ENCODE data around the gene TTC9. TPM values are rescaled to one million over a fixed set of nuclear protein-coding genes. Genes with fewer than 3 reads are reported as not detected.

The TTC9 gene
- total RNA-seq, 4 donors from 2014 or later: 3.9 to 6.9 (median 5.4) TPM

GRCh38 chr14:70713096-70713495 is 71.4 kb downstream of the TTC9 start:
- Histone ChIP-seq H3K36me3 (no peaks in the 10 kb centered on the region), H3K27me3 (no peaks in the 10 kb centered on the region), H3K9me3 (no peaks in the 10 kb centered on the region), H3K4me1 (peaks cover 0 to 12% (median 0%) of the 10 kb centered on the region in 4 donors), H3K4me3 (no peak overlapping the region), H3K27ac (peak overlapping the region in 1 of 4 donors; percentile 22)
- WGBS, 2 donors: 82 to 85% methylated on average over 4 of the region's 4 CpGs
- no peak for DNase-seq (ENCODE audit: low spot score in 2 of 2)
- no peak for TF ChIP-seq POLR2A (IDR thresholded peaks at IDR 0.05)
- no peak for TF ChIP-seq EP300 (IDR thresholded peaks at IDR 0.05)
- no peak for TF ChIP-seq CTCF (IDR thresholded peaks at IDR 0.05)

- TF ChIP-seq POLR2A (IDR thresholded peaks at IDR 0.05) (no peak), EP300 (IDR thresholded peaks at IDR 0.05) (no peak), CTCF (IDR thresholded peaks at IDR 0.05) (no peak)
- no peaks in the 10 kb centered on the region for H3K27me3 ChIP-seq
- peak overlapping the region in 1 of 4 donors; percentile 22 for H3K27ac ChIP-seq
- H3K4me3 ChIP-seq: no peak overlapping the region
- no peak for DNase-seq (ENCODE audit: low spot score in 2 of 2)
- H3K4me1 ChIP-seq: peaks cover 0 to 12% (median 0%) of the 10 kb centered on the region in 4 donors
- no peaks in the 10 kb centered on the region for H3K36me3 ChIP-seq
- WGBS, 2 donors: 9 to 20% methylated on average over 3 of the region's 3 CpGs
- no peaks in the 10 kb centered on the region for H3K9me3 ChIP-seq
Observed at GRCh38 chr14:70713511-70713916, 71.8 kb downstream of the TTC9 start.

DNA sequence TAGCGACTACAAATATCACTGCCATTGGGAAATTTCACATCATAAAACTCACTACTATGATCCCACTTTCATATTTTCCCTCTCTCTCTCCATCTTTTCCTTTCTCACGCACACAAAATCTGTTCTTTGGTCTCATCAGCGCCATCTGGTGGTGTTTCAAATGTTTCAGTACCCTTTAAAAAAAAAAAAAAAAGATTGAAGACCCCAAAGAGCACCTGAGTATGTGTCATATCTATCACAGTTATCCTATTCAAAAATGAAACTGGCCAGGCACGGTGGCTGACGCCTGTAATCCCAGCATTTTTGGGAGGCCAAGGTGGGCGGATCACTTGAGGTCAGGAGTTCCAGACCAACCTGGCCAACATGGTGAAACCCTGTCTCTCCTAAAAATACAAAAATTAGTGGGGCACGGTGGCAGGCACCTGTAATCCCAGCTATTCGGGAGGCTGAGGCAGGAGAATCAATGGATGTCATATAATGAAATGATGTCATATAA is 72.4 kb downstream of the TTC9 start:
- Histone ChIP-seq H3K4me3 (no peak overlapping the region), H3K36me3 (no peaks in the 10 kb centered on the region), H3K27ac (no peak overlapping the region), H3K4me1 (peaks cover 0 to 12% (median 0%) of the 10 kb centered on the region in 4 donors), H3K9me3 (no peaks in the 10 kb centered on the region), H3K27me3 (no peaks in the 10 kb centered on the region)
- peak in 1 of 2 donors; percentile 48 for DNase-seq (ENCODE audit: low spot score in 2 of 2)
- TF ChIP-seq EP300 (IDR thresholded peaks at IDR 0.05) (no peak), CTCF (IDR thresholded peaks at IDR 0.05) (peak; percentile 38 to 60 (median 53))
- 18 to 20% methylated on average over 8 of the region's 8 CpGs for WGBS, 2 donors

GRCh38 chr14:70716483-70716882 is 74.8 kb downstream of the TTC9 start:
- Histone ChIP-seq H3K36me3 (no peaks in the 10 kb centered on the region), H3K27me3 (no peaks in the 10 kb centered on the region), H3K27ac (no peak overlapping the region), H3K4me3 (no peak overlapping the region), H3K4me1 (peaks cover 0 to 12% (median 0%) of the 10 kb centered on the region in 4 donors), H3K9me3 (no peaks in the 10 kb centered on the region)
- DNase-seq (ENCODE audit: low spot score in 2 of 2): no peak
- no peak for TF ChIP-seq CTCF (IDR thresholded peaks at IDR 0.05)
- no peak for TF ChIP-seq EP300 (IDR thresholded peaks at IDR 0.05)
- TF ChIP-seq POLR2A (IDR thresholded peaks at IDR 0.05): no peak
- 43 to 49% methylated on average over 5 of the region's 5 CpGs for WGBS, 2 donors

GRCh38 chr14:70716958-70717357 is 75.2 kb downstream of the TTC9 start:
- H3K36me3 ChIP-seq: no peaks in the 10 kb centered on the region
- H3K9me3 ChIP-seq: no peaks in the 10 kb centered on the region
- no peak for DNase-seq (ENCODE audit: low spot score in 2 of 2)
- WGBS, 2 donors: 75 to 89% methylated on average over 1 of the region's 1 CpG
- TF ChIP-seq POLR2A (IDR thresholded peaks at IDR 0.05) (no peak), EP300 (IDR thresholded peaks at IDR 0.05) (no peak)
- H3K4me1 ChIP-seq: peaks cover 0 to 12% (median 0%) of the 10 kb centered on the region in 4 donors
- H3K27ac ChIP-seq: no peak overlapping the region
- no peaks in the 10 kb centered on the region for H3K27me3 ChIP-seq
- H3K4me3 ChIP-seq: no peak overlapping the region

Data from tibial nerve (tissue), 4 donors.